HG03520 (cell line): ENCODE results near the gene MYL10.
"Not testable (repeated sequence)": the region's sequence is repeated elsewhere in the genome, so short reads cannot be mapped to it uniquely, and the experiment has no call there.

ENCODE experiments used
- ATAC-seq: cut with Tn5 transposase; IDR thresholded peaks from one replicate; pipeline ENCODE4 v1.9.1; 2021; ENCODE audit warnings: mild to moderate bottlenecking, moderate library complexity; ENCODE audit not compliant: unreplicated experiment

The MYL10 gene

DNA sequence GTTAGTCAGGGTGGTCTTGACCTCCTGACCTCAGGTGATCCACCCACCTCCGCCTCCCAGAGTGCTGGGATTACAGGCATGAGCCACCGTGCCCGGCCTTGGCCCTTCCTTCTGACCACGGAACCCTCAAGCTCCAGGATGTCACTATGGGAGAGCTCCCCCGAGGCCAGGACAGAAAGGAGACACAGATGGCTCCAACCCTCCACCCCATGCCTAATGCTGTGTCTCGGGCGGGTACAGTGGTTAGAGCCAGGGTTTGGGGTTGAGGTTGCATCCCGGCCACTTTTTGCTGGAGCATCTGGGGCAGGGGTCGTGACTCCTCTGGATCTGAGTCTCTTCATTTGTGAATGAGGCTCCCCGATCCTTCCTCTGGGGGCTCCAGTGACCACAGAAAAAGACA, 8.1 kb downstream of the MYL10 start:
- ATAC-seq: no peak

DNA sequence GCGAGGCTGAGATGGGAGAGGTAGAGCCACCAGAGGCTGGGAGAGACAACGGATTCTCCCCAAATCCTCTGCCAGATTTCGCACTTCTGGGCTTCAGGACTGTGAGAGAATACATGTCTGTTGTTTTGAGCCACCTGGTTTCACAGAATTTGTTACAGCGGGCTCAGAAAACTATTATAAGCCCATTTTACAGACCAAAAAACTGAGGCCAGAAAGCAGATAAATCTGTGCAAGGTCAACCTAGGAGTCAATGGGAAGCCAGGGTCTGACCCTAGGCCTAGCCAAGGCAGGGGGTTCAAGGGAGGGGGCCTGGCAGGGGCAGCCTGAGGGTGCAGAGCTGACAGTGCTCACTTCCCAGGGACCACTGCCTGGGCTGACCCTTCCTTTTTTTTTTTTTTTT, 8.7 kb downstream of the MYL10 start:
- ATAC-seq: no peak

DNA sequence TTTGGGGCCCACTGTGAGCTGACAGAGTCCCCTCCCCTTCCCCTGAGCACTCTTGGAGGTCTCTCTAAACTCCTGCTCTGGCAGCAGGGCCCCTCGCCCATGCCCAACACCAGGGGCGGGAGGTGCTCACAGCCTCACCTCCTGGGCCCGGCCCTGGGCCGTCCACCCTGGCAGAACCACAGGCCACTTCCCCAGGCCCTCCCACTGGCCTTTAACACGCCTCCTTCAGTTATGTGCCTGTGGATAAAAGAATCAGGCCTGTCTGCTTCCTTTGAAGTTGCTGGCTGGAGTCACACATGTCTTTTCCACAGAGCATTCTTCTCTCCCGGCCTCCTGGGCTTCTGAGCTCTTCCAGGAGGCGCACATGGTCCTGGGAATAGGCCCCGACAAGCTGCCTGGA, 10.2 kb downstream of the MYL10 start:
- ATAC-seq: no peak

DNA sequence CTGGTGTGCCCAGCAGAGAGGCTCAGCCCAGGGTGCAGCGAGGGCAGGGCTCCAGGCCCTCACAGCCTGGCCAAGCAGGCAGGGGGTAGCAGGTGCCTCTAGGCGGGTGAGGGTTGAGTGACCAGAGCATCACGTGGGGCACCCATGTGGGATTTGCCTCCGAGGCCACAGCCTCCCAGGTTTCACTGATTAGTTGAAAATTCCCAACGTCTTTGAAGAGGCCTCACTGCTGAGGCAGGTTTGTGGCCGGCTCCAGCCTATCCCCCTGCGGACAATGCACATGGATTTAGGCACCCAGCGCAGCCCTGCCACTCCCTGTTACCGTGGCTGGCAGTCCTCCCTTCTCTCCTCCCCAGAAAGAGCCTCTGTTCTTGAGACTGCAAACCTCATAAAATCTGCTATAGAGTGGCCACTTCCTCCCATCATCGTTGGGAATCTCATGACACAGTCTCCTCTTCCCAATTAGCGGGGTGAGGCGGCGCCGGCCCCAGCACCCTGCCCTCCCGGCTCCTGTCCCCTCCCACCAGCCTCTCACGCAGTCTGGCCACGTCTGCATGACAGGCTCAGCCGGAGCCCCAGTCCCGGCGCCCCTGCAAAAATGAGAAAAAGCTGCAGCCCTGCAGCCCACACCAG, 10.8 kb downstream of the MYL10 start:
- ATAC-seq: no peak

DNA sequence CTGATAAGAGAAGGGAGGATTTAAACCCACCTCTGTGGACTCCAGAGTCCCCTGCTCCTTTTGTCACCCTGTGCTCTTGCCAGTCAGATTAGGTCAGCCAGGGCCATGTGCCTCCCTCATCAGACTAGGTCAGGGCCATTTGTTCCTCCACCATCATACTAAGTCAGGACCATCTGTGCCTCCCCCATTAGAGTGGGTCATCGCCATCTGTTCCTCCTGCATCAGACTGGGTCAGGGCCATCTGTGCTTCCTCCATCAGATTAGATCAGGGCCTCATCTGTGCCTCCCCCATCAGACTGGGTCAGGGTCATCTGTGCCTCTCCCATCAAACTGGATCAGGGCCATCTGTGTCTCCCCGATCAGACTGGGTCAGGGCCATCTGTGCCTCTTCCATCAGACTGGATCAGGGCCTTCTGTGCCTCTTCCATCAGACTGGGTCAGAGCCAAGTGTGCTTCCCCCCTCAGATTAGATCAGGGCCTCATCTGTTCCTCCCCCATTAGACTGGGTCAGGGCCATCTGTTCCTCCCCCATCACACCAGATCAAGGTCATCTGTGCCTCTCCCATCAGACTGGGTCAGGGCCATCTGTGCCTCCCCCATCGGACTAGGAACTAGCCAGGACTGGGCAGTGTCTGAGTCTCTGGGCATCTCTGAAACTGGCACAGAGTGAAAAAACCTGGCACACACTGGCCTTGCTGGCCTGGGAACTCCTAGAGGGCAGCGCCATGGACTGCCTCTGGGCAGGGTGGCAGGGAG, 11.5 kb downstream of the MYL10 start:
- ATAC-seq: no peak

DNA sequence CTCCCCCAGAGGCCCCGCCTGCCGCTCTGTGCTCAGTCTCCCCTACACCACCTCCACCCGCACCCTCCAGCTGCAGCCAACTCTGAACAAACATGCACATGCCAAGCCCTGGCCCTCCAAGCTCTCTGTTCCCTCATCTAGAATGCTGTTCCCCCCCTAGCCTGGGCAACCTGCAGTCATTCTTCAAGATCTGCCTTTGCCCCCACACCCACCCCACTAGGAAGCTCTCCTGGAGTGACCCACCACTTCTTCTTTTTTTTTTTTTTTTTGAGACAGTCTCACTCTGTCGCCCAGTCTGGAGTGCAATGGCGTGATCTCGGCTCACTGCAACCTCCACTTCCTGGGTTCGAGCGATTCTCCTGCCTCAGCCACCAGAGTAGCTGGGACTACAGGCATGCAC, 13.7 kb downstream of the MYL10 start:
- no peak for ATAC-seq

DNA sequence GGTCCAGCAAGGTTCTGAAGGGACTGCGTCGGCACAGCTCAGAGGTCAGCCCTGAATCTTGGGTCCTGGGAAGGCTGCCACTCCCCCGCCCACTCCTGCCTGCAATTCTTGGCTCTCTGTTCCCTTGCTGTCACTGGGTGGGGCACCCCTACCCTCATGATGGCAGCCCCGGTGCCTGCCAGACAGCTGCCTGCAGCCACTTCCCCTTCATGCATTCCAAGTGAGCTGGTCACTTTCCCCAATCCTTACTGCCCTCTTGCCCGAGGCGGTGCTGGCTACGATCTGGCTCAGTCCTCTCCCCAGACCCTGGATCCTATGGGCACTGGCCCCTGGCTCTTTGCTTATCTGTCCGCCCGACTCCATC, 14.2 kb downstream of the MYL10 start:
- no peak for ATAC-seq

DNA sequence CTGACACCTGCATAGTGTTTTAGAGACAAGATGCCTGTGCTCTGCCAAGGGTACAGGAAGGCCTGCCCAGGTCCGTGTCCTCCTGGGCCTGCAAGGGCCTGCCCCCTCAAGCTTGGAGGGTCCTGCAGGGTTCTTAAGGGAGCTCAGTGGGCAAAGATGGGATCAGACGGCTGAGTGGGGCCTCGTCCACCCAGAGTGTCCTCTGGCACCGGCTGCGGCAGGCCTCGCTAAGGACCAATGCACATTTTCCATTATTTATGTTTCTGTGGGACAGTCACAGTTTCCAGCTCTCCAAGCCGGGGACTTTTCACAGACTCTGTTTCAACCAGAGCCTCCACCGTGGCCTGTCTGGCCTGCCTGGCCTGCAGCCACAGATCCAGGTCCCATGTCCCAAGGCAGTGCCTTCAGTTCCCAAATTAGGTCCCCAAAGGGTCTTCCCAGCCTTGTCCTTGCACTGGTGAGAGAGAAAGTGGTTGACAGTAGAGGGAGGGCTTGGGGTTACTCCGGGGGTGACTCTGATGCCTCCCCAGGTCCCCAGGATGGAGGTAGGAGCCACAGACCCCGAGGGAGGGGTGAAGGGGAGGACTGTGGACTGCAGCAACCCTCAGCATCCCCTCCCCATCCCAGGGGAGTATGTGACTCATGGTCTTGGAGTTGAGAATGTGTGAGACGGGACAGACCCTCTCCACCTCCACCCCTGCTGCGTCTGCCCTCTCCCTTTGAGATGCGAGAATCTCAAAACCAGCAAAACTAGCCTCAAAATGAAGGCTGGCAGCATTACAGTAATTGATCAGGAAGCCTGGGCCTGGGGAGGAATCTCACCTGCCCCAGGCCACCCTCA, 14.8 kb downstream of the MYL10 start:
- no peak for ATAC-seq

DNA sequence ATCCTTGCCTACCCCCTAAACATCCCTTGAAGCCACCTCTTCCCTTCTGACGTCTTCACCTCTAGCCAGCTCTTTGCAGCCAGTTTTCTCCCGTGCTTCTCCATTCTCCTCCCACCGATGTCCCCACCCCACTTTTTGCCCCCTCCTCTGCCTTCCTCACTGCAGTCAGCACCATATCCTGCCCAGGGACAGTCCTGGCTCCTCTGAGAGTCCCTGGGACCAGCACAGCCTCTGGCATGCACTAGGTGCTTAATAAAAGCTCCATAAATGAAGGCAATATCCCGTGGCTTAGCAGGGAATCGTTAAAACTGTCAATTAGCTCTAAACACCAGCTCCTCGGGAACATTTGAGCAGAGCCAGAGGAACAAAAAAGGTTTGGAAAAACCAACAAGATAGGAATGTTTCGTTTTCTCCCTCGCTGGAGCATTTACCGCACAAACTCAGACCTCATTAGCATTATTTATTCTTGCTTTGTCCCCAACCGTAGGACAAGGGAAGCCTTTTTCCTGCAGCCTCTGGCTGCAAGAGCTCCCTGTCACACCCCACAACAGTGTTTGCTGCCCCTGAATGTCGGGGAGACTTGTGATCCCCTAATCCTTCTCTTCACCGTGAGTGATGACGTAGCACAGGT, 16.1 kb downstream of the MYL10 start:
- no peak for ATAC-seq

DNA sequence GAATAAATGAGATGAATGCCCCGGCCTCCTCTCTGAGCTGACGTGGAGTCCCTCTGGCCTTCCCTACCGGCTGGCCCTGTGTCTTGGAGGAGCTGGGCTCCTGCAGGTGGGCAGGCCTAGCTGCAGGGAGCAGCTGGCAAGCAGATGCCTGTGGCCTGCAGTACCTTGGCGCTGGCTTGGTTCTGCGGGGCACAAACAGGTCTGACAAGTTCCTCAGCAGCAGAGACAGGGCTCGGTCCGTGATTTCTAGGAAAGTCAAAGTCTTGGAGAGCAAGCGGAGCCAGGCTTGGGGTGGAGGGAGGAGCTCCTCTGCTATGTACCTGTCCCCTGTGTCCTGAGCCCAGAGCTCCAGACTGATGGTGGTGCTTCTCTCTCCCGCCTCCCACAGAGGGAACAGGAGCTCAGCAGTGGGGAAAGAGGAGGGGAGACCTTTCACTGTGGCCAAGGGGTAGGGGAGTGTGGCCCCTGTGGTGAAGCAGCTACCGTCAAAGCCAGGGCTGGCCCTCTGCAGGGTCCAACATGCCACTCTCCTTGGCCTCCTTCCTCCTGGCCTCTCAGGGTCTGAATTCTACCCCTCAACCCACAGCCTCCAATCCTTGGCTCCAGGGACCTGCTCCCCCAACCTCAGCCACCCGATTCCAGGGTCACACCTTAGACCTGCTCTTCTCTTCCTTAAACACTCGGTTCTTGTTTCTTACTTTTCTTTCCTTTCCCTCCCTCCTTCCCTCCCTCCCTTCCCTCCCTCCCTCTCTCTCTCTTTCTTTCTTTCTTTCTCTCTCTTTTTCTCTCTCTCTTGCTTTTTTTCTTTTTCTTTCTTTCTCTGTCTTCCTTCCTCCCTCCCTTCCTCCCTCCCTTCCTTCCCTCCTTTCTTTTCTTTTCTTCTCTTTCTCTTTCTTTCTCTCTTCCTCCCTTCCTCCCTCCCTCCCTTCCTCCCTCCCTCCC, 20.1 kb downstream of the MYL10 start:
- no peak for ATAC-seq

DNA sequence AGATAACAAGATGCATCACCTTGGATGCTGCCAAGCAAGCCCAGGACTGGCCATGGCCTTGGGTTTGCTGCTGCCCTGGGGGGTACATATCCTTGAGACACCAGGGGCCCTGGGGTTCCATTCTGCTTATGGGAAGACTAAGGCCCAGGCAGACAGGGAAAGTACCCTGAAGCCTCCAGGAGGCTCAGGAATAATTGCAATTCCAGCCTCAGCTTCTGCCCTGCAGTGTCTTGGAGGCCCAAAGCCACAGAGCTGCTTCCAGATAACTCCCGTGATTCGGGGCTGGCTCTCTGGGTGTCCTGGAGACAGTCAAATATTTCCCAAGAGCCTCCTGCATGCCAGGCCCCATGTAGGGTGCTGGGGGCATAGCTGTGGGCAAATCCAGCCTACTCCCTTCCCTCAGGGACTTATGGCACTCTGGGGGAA, 22.6 kb downstream of the MYL10 start:
- no peak for ATAC-seq

DNA sequence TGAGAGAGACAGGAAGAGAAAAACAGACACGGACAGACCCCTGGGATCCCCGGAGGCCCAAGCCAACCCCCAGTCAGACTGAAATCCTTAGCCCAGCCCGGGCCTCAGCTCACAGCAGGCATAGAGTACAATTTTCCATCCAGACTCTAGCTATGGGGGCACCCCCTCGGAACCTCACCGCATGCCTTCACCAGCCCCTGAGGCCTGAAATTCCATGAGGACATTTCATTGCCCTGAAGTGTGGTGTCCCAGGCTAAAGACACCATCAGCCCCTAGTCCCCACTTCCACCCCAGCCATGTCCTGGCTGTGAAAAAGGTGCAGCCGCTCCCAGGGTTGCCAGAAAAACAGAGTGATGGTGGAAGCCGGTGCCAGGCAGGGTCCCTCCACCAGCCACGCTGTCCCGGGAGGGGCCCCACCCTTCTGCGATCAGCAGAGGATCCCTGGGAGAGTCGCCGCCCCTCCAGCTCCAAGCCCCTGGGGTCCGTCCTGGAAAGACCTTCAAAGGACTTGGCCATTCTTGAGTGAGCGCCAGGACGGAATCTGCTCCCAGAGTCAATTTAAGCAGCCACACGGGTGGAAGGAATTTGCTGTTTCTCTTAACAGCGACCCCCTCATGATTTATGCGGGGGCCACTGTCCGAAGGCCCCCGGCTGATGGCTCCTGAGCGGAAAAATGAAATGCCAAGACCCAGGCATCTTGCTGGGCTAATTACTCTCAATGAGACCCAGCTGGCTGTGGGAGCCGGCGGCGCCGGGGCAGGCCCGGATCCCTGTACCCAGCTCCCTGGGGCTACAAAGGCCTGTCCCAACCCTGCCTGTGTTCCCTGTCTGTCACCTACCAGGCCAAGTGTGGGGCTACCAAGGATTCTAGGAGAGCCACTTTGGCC, 23.2 kb downstream of the MYL10 start:
- no peak for ATAC-seq

DNA sequence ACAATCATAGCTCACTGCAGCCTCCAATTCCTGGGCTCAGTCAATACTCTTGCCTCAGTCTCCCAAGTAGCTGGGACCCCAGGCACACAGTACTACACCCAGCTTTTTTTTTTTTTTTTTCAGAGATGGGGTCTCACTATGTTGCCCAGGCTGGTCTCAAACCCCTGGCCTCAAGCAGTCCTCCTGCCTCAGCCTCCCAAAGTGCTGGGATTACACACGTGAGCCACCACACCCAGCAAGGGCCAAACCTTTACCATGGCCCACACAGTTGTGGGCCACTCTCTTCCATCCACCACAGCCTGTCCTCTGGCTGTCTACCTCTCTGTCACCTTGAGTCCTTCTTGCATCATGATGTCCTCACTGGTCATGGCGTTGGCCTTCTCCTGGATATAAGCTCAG, 24.2 kb downstream of the MYL10 start:
- ATAC-seq: not testable (repeated sequence)

DNA sequence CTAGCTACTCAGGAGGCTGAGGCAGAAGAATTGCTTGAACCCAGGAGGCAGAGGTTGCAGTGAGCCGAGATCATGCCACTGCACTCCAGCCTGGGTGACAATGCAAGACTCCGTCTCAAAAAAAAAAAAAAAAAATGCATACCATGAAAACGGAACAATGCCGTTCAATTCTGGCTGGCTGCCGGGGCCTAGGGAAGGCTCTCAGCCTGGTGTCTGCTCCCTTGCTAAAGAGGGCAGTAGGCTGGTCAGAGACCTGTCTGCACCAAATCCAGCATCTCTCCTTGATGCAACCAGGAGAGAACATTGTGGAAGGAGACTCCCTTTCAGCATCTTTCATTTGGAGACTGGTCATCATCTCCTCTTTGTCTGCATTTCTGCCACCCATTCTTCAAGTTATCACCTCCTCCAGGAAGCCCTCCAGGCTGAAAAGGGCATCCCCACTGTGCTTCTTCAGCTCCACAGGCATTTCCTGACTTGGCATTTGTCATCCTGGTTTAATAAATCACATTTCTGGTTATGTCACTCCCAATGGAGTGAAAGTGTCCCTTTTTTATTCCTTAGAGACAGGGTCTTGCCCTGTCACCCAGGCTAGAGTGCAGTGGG, 24.7 kb downstream of the MYL10 start:
- ATAC-seq: no peak

DNA sequence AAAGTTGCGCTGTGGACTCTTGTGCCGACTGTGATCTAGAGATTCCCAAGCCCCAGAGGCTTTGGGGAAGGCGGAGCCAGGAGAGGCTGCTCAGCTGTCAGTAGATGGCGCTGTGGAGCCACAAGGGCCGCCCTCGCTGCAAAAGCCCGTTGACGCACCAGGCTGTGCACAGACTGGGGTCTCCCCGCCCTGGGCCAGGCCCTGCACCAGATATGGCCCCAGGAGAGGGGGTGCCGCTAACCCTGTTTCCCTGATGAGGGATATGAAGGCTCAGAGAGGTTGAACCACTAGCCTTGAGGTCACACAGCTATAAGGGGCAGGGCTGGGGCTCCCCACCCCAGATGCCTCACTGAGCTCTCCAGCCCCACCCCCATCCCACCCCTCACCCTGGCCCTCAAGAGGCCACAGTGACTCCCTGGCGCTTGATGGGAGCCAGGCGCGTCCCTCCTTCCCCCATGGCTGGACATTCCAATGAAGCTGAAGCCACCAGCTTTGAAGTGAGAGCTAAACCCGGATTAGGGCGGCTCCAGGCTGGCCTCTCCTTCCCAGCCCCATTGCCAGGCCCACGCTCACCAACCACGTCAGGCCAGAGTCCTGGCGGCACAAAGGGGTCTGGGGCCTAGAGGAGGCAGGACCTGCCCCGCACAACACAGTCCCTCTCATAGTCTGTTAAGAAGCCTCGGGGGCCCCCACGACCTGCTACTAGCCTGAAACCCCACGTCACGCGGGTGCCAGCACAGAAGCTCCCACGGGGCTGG, 26.4 kb downstream of the MYL10 start:
- no peak for ATAC-seq

DNA sequence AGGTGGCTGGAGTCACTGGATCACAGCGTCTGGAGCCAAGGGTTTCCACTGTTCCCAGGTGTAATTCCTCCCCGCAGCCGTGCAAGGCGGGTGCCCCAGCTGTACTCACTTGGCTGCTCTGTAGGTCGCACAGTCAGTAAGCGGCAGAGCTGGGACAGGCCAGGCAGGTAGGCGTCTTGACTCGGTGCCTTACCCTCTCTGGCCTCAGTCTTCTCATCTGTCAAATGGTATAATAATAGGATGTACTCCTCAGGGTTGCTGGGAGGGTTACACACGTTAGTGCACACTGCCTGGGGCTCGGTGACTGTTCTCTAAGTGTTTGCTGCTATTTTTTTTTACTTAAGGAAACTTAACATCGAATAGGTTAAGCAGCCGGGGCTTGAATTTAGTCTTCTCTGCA, 27.0 kb downstream of the MYL10 start:
- no peak for ATAC-seq

DNA sequence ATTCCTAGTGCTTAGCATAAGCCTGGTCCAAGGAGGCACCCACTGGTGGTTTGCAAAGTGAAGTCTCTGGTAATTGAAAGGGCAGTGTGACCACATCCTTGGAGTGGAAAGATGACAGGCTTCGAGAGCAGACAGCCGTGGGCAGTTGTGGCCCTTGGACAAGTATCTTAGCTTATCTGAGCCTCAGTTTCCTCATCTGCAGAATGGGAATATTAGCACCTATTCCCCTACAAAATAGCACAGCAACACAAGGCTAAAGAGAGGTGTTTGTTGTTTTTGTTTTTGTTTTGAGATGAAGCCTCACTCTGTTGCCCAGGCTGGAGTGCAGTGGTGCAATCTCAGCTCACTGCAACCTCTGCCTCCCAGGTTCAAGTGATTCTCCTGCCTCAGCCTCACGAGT, 29.3 kb downstream of the MYL10 start:
- ATAC-seq: no peak
